GM19397 (cell line): ENCODE data around the gene DCN.

Experiments
- ATAC-seq: cut with Tn5 transposase; IDR thresholded peaks from one replicate; pipeline ENCODE4 v1.9.1; 2021; ENCODE audit warnings: mild to moderate bottlenecking, moderate library complexity; ENCODE audit not compliant: unreplicated experiment

The DCN gene

DNA sequence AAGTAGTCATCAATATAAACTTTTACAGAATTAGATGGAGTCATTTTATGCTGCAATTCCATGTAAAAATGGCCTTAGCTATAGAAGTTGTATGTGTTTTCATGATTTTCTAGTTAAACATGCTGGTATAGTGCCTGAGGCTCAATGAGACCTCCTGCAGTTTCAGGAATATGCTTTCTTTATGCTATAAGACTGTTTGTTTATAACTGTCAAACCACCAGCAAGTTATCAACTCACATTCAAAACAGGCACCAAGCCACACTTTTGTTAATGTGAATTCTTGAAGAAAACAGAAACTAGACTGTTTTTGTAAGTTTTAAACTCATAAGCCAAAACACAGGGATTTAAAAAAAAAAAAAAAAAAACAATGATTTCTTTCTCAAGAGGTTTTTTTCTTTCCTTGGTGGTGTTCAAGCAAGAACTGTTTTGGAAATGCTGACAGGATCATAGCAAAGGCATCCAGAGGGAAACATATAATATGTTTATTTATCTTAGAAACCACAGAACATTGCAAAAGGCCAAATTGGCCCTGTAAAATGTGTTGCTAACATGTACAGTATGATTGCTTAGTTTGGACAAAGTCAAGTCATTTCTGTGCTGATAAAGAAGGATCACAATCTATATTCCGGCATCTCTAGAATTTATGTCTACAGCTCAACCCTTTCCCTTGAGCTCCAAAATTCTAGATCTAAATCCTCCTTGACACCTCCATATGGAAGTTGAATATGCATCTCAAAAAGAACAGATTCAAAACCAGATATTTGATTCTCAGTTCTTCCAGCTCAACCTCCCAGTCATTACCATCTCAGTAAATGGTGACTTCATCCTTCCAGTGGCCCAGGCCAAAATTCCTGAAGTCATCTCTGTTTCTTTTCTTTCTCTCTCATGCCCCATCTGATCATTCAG, 42.3 kb downstream of the DCN start:
- ATAC-seq, result no peak

DNA sequence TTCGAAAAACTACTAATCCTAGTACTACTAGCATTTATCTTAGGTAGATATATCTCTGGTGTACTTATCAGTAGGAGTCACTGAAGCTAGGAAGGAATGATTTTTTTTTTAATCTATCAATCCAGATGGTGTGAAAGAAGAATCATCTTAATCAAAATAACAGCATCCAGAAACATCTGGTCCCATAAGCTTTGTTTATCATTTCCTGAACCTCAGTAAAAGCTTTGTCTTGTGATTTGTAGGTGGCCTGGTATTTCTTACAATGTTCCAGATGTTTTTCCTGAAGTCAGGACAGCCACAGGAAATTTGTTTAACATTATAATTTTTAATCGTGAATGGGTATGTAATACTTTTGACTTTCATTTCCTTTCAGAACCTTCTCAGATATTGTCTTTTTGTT, 43.3 kb downstream of the DCN start:
- no peak for ATAC-seq

DNA sequence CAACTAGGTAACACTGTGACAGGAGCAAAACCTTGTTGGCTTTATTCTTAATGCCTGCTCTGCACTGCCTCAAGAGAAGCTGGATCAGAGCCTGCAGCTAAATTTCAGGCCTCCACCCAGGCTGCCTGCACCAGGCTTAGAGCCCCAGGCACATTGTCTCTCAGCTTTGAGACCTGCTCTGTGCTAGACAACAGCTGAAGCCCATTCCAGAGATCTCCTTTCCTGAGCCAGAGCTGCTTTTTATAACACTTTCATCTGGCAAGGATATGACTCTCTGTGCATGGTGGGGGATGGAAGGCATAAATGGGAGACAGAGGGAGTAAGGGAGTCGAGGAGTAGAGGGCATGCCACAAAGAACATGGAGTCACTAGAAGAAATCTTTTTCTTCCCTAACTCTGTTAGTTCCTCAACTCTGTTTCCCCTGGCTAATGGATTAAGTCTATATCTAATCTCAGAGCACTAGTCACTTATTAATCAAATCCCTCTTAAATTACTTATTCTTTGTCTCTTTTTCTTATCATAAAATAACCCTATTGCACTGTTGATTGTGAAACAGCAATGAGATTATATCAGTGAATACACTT, 44.2 kb downstream of the DCN start:
- no peak for ATAC-seq

DNA sequence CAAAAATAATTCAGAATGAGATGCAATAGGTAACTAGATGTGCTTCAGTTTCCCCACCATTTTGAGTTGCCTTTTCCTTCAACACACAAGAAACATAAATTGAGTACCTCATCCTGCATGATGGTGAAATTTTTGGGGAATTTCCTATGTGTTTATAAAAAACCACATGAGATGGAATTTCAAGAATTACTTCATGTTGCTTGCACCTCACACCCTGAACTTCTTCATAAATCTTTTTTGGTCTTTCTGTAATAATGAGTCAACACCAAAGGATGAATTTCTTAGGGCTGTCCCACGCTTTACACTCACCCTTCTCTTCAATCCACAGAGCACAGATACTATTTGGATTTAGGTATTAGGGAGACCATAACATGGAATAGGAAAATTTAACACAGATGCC, 48.7 kb downstream of the DCN start:
- ATAC-seq, result no peak

DNA sequence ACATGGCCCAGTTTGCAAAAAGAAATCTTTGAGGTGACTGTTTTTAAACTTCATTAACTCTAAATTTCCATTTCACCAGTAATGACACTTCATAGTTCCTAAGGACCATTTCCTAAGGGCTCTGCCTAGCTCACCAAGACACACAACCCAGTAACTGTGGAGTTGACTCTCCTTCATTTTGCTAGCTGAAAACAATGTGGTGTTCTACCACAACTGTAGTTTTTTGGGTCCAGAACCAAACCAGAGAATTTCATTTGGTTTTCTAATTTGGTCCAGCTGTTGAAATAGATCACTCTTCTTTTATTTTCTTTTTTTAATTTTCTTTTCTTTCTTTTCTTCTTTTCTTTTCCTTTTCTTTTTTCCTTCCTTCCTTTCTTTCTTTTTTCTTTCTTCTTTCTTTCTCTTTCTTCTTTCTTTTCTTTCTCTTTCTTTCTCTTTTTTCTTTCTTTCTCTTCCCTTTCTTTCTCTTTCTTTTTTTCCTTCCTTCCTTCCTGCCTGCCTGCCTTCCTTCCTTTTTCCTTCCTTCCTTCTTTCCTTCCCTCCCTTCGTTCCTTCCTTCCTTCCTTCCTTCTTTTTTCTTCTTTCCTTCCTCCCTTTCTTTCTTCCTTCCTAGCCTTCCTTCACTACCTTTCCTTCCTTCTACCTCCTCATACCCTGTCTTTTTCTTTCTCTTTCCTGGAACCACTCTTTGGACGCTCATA, 52.8 kb downstream of the DCN start:
- ATAC-seq, result no peak

DNA sequence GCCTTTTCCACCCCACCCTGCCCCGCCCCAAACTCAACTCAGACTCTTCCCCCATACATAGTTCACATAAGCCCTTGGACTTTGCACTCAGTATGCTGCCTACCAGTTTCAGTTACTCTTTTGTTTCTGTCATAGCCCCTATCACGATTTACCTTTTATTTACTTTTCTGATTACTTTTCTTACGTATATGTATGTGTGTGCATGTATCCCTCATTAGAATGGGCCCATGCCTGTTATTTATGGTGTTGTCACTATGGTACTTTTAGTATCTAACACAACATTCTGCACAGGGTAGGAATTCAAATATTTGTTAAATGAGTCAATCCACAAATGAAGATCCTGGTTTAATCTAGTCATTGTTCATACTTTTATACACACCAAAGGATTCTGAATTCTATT, 54.9 kb downstream of the DCN start:
- no peak for ATAC-seq

DNA sequence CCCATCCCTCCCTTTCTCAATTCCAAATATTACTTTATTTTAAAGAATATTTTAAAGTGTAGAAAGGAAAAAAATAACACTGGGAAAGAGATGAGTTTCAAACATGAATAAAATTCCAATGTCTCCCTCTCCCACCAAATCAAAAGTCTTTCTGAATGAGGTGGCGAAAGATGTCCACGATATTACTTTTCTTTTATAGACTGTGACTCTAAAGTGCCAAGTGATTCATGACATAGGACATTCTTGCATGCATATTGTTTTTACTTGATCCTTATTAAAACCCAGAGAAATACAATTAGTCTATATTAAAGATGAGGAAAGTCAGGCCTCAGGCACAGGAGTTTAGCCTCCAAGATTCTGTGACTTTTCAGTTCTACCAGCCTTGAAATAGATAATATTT, 55.3 kb downstream of the DCN start:
- no peak for ATAC-seq

DNA sequence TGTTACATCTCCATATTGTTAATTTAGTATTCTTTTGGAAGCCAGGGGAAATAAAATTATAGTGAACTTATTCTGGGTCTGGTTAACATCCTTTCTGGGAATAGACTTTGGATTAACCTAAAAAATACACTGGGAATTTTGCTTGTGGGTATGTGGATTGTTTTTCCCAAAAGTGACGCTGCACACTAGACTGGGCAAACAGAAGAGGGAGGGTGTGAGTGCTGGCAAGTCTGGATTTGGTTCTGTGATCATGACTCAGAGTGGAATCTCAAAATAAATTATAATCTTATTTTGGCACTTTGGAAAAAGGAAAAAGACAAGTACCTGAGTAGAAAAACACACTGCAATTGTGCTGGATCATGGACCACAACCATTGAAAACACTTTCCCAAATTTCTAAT, 56.1 kb downstream of the DCN start:
- no peak for ATAC-seq

DNA sequence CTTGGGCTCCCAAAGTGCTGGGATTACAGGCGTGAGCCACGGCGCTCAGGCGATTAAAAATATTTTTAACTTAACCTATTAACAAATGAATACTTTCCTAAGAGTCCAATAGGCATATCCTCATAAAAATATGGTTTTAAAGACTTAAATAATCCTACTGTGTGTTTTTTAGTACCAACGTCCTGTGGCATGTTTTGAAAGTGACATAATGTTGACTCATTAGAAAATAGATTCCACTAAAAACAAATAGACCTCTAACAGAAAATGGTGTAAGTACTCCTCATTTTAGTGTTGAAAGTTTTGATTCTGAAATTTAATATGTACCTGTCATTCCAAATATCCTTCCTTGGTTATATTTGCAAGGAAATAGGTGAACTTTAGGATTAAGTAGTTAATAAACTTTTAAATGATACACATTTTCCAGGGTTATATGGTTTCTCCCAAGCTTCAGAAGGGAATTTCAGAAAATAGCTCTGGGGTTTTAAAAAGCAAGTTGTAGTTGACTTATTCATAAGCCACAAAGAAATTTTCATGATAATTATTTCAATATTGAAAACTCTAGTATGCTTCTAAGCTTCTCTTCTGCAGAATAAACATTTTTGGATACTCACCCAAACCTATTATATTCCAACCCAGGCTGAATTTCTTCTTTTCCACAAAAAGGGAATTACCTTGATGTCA, 59.2 kb downstream of the DCN start:
- ATAC-seq, result no peak

DNA sequence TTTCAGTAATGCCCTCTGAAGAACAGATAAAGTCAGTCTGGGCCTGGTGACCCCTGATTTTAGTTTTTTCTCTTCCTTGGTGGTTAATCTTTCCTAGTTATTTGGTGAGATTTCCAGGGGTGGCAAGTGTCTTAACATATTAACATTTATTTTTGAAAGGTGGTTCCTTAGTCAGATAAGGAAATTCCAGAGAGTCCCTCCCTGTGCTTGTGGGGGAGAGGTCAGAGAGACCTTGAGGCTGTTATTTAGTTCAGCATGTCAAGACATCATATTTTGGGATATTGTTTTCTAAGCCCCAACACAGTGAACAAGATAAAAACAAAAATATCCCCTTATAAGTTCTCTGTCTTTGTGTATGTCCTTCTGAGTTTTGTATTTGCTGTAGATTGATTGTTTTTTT, 61.8 kb downstream of the DCN start:
- ATAC-seq, result no peak

DNA sequence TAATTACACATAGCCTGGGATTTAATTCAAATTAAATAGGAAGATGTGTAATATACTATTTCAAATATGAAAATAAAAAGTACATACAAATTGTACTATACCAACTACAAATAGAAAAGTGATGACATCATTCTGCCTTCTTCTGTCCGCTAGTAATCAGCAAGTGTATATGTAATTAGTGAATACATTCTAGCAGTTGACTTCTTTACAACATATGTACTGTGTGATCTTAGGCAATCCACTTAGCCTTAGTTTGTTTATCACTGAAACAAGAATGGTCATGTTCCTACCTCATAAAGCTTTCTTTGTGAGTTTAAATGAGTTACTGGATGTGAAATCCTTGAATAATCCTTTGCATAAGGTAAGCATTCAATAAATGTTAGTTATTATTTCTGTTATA, 63.5 kb downstream of the DCN start:
- no peak for ATAC-seq

DNA sequence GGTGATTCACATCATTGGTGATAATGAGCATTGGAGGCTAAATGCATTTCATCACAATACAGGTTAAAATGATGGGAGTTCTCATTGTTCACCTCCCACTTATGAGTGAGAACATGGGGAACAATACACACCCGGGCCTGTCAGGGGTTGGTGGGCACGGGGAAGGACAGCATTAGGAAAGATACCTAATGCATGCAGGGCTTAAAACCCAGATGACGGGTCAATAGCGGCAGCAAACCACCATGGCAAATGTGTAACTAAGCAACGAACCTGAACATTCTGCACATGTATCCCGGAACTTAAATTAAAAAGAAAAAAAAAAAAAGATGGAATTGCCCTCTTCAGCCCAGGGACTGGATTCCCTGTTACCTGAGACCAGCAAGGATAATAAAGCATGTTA, 69.0 kb downstream of the DCN start:
- ATAC-seq, result no peak

DNA sequence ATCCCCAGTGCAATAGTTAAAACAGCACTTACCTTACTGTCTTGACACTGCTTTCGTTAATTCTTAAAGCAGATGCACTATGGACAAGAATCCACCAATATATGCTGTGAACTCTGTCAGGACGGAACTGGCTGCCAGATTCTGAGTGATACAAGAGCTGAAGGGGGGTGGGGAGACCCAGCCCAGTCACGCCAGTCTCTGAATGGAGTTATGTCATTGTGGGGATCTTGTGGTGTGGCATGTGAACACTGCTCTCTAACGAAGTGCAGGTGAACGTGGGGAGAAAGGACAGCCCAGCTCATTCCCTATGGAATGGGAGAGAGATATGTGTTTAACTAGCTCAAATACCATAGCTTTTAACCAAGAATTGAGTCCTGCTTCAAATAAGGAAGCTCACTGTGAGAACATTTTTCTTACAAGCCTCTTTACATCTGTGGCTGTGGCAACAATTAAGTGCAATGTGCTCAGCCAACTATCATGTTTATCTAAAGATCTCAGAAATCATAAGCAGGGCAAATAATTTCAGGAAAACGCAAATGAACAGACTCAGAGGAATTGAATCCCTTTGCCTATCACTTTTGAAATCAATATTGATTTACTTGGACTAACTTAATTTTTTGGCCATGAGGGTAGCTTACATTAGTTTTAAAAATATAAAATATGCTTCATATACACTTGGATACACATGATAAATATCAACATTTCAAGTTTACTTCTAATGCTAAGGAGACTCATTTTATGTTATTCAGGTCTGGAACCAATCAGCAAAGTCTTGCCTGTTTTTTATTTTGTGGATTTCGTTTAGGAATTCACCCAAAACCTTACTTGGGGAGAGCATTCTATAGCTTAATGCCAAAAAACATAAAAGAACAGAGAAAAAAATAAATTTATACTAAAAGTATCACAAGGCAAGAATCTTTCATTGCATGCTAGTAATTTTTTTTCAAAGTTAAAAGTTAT, 71.0 kb downstream of the DCN start, which contains the start of gene LUM:
Gene LUM, minus strand, starts transcription at position 129 of the 960 bp plus-strand sequence. CDS start 2,515 bp downstream, outside the sequence.
- ATAC-seq, result no peak

DNA sequence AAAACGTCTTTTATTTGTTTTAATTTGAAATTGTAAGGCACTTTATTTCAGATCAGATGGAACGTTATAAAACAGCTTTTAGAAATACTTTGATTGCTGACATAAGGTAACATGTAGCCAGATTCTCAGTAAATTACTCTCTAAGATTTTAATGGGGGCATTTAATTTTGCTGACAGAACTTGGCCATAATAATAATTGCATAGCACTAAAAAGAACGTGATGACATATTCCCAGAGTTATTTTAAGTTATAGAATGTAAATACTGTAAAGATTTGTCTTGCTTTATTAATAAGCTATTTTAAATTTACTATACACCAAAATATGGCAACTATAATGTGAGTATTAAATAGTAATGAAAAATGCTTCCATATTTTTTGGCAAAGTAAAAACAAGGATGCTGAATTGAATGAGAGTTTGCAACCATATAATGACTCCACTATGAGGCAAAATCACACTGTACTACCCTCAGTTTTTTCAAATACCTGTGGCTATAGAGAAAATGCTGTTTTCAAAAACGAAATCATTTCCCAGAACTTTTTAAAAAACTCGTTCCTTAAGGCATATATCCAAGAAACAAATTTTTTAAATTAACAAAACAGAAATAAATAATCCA, 72.2 kb downstream of the DCN start:
- ATAC-seq, result no peak

DNA sequence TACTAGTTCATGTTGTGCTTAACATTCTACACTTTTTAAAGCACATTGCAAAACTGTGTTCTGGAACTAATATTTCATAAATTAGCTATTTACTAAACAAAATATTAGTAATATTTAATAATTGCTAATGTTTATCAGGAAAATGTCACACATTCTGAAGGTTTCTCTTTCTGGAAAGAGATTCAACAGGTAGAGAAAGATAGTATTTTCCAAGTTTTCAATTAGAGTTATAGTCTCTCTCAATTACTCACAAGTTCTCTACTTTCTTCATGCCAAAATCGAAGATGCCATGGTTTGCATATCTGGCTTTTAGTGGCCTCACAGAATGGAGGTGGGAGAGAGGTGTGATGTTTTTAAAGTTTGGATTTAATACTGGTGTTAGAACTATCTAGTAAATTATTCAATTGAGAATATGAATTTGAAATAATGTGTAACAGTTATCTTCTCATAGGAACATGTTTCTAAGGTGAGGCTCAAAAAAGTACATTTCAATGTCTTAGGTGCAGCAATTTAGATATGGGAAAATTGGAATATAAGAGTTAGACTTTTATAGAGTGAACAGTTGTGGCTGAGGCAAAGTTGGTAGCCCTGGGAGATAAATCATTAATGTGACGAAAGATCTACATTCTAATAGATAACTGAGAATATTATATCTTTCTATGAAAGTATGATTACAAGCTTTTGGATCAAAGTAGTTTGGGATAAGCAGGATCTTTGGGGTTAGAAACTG, 72.9 kb downstream of the DCN start:
- no peak for ATAC-seq

DNA sequence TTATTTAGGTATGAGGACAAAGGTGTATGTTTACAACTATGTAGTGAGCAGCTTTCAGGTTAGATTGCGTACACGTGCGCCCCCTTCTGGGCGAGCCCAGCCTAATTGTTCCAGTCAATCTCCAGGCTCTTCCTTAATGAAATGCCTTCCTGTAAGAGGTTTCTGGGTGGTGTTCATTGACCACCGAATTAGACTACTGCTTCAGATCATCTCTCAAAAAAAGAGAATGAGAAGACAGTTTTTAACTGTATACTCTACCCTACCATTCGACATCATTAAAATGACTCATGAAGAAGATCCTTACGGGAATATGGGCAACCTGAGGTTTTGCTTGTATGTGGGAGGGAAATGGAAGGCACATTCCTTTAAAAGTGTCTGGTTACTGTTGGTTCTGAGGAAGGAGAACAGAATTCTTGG, 73.5 kb downstream of the DCN start:
- ATAC-seq, result peak; percentile 59

DNA sequence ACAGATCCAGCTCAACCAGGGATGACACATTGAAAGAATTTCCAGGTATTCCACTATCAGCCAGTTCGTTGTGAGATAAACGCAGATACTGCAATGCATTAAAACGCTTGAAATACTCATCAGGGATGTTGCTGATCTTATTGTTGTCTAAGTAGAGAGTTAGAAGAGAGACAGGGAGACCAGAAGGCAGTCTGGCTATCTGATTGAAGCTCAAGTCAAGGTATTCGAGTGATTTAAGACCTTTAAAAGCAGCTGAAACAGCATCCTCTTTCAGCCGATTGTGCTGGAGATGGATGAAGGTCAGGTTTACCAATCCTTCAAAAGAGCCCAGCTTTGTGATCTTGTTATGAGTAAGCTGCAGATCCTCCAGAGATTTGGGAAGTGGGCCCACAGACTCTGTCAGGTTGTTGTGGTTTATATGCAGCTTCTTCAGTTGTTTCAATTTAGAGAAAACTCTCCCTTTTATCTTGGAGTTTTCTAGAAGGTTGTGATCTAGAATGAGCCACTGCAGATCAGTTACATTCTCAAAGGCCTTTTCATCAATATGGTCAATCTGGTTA, 74.3 kb downstream of the DCN start:
- ATAC-seq, result no peak

DNA sequence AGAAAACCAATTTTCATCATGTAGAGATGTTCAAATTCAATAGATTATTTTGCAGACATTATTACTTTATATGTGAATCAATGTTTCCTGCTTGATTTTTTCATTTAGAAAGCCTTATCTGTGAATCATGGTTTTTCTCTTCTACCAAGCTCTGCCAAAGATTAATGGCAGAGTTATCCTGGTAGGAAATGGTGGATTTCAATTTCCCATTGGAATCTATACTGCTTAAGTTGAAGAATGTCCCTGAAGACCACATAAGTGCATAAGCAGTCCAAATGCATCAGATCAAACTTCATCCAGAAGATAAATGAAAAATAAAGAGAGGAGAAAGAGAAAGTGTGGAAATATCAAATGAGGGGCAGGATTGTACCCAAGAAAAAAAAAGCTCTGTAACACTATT, 76.3 kb downstream of the DCN start:
- no peak for ATAC-seq

DNA sequence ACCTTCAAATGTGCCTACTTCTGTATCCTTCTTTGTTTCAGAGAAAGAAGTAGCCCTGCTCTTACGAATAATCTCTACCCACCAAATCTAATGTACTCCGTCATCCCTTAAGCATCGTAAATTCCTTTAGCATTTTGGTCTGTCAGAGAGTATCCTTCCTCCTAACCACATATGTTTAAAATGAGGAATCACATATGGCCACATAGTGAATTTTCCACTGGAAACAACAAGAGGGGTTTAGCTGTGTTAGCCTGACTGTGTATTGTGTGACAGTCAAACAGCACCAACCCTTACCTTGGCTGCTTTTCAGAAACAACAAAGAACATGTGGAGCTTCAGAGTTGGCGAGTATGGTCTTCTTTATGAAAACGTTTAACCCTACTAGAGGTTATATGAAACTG, 76.8 kb downstream of the DCN start:
- no peak for ATAC-seq
